Activated naive CD4-positive, alpha-beta T cell treated with Interleukin-2 at 50 U/mL for 16 hours (primary cell): ENCODE results near the gene CREM.

ENCODE experiments used
- DNase-seq: peaks from one replicate; pipeline ENCODE4 v3.0.0-alpha.2; 2020

The CREM gene

DNA sequence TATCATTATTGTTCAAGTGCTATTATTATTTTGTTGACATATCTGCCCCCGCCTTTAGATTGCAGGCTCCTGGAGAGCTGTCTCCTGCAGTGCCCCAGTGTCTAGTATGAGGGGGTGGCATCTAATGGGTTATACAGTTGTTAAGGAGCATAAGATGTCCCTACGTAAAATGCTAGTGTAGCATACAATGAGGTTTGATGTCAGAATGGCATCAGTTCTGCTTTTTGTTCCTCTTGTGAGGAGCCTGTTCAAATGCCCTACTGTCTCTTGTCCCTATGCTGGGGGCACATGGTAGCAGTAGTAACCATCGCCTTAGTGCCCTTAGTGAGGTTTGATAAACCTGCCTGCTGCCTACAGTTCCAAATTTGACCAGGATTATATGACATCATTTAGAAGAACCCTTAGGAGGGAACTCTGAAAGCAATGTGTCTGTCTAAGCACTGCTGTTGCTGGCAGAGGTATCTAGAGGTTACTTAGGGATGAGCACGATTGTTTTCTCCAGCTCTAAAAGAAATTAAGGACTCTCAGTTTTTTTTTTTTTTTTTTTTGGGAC, 9.7 kb downstream of the CREM start:
- DNase-seq = no peak

DNA sequence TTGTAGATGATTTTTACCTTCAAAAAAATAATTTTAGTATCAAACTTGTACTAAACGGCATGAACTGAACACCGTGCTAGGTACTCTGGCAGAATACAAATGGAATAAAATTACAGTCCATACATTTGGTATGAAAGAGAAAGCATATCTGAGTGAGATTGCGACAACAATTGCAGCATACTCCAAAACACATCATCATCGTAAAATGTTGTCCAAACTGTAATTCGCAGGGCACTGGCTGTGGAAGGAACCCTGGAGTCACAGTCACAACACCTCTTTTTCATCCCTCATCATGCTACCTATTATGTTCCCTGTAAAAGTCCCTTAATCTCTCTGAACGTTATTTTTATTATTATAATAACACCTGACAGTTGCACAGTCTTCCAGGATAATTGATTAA, 13.5 kb downstream of the CREM start:
- DNase-seq = no peak

DNA sequence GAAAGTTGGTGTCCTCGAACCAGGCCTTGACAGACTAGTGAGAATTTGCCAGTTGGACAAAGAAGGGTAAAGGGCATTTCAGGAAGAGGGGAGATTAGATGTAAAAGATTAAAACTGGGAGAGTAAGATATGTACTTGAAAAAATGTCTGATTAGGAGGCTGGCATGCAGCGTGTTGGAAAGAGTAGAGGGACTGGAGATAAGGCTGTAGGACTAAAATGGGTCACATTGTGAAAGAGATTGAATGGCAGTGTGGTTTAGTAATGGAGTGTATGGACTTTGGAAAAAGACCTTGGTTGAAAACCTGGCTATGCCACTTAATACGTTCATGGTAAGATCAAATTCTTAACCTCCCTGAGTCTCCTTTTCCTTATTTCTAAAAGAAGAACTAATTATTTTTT, 14.1 kb downstream of the CREM start:
- DNase-seq = no peak

DNA sequence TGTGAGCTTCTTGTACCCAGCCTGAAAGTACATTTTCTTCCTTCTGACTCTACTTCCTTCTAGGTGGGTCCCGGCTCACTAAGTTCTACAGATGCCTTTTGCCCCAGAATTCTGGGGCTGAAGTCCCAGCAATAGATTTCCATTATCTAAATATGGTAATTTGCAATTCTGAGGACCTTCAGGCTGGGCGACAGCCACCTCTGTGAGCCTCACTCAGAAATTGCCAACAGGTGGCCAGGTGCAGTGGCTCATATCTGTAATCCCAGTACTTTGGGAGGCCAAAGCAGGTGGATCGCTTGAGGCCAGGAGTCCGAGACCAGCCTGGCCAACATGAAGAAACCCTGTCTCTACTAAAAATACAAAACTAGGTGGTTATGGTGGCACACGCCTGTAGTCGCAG, 23.7 kb downstream of the CREM start:
- DNase-seq = no peak

DNA sequence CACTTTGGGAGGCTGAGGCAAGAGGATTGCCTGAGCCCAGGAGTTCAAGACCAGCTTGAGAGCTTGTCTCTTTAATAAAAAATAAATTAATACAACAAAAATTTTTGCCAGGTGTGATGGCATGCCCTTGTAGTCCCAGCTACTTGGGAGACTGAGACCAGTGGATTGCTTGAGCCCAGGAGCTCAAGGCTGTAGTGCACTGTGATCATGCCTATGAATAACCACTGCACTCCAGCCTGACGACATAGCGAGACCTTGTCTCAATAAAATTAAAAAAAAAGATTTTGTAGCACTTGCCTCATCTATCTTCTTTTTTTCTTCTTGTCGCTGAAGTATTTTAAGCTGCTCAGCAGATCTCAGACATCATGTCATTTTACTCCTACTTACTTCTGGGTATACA, 26.3 kb downstream of the CREM start:
- no peak for DNase-seq

DNA sequence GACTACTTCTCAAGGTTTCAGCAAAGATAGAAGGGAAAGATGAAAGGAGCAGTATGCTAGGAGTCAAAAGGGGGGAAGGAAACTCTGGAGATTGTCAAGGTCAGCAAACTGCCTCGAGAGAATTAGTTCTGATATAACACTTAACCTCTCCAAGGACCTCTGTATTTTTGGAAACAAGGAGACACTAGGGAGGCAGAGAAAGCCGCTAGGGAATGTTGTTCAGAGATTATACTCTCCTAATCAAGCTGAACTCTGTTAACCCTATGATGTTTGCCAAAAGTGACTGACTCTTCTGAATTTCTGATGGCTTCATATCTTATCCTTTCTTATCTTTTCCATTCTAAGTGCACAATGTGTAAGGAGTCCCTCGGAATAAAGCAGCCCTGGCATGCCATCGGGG, 27.1 kb downstream of the CREM start:
- no peak for DNase-seq

DNA sequence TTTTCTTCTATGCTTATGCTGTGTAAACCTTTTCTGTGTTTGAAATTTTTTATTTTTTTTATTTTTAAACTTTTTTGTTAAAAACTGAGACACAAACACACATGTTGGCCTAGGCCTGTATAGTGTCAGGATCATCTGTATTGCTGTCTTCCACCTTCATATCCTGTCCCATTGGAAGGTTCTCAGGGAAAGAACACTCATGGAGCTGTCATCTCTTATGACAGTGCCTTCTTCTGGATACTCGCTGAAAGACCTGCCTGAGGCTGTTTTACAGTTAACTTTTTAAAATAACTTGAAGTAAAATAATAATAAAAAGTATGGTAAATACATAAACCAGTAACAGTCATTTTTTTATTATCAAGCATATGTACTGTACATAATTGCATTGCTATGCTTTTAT, 34.1 kb downstream of the CREM start:
- DNase-seq = no peak

DNA sequence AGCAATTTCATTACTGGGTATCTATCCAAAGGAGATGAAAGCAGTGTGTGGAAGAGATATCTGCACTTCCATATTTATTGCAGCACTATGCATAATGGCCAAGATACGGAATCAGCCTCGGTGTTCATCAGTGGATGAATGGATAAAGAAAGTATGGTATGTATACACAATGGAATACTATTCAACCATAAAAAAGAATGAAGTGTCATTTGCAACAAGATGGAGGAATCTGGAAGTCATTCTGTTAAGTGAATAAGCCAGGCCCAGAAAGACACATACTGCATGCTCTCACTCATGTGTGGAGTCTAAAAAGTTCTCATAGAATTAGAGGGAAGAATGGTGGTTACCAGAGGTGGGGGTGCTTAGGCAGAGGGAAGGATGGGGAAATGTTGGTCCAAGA, 35.3 kb downstream of the CREM start:
- DNase-seq = no peak

DNA sequence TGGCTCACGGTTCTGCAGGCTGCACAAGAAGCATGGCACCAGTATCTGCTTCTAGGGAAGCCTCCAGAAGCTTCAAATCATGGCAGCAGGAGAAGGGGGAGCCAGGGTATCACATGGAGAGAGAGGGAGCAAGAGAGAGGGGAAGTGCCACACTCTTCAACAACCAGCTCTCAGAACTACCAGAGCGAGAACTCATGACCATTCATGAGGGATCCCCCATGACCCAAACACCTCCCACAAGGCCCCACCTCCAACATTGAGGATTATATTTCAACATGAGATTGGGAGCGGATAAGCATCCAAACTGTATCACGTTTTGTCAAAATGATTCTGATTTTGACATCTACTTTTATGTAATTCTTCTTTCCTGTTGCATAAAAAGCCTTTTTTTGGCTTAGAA, 38.5 kb downstream of the CREM start:
- no peak for DNase-seq

DNA sequence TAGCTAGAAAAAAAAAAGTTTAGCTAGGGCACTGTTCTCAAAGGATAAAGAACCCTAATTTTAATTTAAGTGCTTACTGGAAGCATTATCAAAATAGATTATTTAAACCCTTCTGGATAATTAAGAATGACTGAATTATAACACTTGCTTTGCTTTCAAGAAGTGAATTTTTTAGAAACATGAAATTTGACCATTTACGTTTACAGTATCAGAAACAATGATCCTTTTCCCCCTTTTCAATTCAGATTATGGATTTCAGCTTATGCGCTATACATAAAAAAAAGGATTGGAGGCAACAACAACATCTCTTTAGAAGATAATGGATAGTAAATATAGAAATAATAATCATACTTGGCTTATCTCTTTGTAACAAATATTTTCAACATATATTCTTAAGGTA, 39.2 kb downstream of the CREM start:
- DNase-seq = no peak

DNA sequence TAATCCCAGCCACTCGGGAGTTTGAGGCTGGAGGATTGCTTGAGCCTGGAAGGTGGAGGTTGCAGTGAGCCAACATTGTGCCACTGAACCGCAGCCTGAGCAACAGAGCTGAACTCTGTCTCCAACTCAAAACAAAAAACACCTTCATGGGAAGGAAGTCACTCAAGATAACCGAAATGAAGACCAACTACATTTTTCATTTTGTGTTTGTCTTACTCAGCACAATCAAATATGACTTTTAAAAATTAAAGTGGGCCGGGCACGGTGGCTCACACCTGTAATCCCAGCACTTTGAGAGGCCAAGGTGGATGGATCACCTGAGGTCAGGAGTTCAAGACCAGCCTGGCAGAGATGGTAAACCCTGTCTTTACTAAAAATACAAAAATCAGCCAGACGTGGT, 40.0 kb downstream of the CREM start:
- DNase-seq = no peak

DNA sequence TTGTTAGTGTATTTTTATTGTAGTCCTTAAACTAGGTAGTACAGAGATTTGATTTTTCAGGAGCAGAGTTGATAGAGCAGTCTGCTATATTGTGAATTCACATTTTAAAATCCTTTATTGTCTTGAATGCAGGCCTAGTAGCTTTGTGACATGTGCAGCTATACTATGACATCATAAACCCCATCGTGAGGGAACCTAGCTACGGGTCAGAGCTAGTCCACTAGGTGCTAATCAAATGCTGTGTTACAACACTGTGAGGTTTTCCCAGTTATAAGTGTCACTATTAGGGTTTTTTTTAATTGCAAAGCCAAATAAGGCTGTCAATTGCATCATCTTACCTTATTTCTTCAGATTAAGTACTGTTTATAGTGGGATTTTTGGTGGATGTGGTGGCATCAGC, 40.7 kb downstream of the CREM start:
- no peak for DNase-seq

DNA sequence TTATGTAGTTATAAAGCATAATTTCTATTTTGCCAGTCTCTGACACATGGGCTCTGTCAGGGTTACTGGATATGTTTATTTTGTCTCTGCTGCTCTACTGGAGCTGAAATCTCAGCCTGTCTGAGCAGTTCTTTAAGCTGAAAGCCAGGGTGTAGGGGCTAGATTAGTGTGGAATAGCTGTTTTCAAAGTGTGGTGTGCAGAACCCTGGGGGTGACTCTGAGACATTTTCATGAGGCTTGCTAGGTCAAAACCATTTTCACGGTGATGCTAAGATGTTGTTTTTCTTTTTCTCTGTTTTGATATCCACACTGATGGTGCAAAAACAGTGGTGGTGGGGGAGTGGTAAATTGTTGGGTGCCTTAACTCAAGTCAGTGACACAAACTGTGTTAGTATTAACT, 45.5 kb downstream of the CREM start:
- DNase-seq = no peak

DNA sequence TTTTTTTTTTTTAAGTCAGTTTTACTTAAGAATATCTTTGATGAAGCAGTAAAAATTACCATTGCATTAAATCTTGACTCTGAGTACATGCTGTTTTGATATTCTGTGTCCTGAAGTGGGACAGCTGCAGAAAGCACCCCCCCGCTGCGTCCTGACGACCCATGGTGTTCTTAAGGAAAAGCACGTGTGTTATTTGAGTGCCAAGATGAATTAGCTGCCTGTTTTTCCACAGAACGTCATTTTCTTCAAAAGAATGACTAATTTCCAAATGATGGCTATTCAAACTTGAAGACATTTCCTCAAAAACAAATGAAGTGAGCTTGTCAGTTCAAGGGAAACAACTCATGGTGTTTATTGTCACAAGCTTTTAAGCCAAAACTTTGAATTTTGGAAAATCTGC, 45.9 kb downstream of the CREM start:
- DNase-seq = no peak

DNA sequence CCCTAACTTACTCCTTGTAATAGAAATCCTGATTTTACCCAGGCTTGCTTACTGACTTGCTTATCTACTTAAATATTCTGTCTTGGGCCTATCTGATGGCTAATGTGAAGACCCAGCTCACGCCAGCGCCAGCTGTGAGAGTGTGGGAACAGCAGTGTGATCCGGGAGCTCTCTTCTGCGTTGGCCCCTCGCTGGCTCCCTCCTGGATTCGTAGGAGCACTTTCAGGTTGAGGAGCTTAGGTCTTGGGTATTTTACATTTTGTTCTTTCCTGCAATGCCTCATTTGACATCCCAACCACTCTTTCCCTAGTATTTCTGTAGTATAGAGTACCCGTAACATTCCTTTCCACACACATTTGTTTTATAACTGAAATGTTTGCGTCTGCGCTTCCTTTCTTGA, 51.7 kb downstream of the CREM start:
- no peak for DNase-seq

DNA sequence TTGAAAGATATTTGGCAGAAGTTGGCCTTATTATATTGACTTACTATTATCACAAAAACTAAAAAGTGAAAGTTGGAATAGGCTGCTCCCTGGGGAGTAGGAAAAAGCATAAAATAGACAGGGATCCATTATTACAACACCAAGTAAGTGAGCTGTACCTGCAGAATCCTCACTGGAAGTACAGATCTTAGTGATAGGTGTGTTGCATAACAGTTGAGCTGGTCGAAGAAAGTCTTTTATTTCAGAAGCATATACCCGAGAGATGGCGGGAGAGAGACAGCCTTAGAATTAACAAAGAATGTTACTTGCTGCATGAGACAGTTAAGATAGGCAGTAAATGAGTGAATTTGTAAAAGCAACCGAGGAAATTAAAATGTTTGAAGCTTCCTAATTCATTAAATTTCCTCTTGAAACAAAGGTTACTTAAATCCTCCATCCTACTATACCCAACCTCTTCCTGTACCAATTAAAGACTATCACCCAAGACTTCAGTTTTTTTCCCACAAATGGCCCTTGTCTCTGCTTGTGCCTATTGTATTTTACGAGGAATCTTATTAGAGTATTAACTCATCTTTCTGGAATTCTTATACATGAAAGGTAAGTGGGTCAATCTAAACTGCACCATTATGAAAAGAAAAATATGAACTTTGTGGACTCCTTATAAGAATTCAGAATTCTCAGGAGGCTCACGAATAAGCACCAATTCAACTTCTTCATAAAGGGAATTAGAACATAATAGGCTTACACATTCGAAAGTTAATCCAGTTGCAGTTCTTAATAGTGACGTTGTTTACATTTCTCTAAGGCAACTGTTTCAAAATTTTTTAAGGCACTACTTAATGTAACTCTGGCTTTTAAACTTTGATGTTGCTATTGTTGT, 56.2 kb downstream of the CREM start:
- DNase-seq = no peak

DNA sequence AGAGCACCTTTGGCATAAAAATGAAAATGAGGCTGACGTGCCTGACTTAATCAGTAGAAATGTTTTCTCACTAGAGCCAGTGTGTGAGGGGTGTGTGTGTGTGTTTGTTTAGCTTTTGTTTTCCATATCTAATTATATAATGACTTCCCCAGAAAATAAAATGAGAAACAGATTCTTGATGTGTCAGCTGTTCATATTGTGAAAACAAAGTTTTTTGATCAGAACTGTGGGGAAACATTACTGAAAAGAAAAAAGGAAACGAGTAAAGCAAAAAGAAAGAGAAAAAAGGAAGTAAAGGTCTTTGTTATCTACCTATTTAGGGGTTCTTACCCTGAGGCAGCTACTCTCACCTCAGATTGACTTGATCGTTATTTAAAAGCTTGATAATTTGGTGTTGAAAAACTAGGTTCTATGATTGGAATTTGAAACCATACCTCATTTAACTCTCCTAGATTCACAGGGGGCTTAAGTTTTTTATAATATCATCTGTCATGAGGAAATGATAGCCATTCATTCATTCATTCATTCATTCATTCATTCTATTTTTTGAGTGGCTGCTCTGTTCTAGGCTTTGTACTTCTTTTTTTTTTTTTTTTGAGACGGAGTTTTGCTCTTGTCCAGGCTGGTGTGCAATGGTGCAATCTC, 58.0 kb downstream of the CREM start:
- DNase-seq = no peak

DNA sequence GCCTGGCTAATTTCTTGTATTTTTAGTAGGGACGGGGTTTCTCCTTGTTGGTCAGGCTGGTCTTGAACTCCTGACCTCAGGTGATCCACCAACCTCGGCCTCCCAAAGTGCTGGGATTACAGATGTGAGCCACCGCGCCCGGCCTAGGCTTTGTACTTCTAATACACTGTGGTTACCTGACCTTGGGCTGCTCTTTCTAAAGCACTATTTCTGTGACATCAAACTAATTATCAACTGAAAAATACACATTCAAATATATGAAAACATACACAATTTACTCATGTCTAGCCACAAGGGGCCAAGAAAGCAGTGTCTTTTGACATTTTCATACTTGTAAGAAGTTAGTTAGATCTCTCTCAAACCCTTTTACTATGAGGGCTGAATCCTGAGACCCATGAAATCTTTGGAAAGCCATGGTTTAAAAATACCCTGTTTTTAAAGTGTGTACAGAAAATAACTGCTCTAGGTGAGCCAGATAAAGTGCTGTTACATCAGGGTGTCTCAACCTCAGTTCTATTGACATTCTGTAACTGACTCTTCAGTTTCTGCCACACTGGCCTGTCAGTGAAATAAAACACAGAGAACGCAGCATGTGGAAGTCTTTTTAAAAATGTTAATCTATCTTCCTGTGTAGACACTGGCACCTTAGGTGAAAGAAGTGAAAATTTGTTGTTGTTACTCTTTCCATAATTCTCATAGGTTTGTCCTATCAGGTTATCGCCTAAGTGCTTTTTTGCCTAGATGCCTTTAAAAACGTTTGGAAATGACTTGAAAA, 58.8 kb downstream of the CREM start:
- DNase-seq = no peak

DNA sequence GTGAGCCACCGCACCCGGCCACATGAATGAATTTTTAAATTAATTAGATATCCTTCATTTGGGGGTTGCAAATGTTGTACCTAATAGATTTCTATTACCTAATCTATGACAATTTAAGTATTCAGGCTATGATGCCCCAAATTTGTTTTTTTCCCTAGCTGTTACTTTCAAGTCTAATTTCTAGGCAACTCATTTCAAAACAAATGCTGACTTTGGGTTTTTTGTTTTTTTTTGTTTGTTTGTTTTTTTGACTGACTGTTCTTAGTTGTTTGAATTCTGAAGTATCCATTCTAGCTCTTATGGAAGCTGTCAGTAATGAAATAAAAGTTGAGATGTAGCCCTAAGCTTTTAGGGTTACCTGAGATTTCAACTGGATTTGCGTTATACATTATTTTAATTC, 62.3 kb downstream of the CREM start:
- DNase-seq = no peak

DNA sequence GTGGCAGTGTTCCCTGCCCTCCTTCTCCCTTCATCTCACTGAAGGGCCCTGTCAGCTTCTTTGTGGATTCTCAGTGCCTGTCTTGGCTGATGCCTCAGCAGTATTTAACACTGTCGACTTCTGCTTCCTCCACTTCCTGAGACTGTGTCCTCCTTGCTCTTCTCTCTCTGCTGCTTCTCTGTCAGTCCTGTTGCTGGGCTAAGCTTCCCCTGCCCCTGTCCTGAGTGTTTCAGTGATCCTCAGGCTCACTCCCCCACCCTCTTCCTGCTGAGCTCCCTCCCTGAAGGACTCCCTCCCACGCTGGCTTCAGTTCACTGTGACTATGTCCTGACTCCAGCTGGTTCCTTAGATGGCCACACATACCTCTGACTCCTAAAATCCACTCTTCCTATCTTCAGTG, 64.9 kb downstream of the CREM start:
- DNase-seq = no peak

DNA sequence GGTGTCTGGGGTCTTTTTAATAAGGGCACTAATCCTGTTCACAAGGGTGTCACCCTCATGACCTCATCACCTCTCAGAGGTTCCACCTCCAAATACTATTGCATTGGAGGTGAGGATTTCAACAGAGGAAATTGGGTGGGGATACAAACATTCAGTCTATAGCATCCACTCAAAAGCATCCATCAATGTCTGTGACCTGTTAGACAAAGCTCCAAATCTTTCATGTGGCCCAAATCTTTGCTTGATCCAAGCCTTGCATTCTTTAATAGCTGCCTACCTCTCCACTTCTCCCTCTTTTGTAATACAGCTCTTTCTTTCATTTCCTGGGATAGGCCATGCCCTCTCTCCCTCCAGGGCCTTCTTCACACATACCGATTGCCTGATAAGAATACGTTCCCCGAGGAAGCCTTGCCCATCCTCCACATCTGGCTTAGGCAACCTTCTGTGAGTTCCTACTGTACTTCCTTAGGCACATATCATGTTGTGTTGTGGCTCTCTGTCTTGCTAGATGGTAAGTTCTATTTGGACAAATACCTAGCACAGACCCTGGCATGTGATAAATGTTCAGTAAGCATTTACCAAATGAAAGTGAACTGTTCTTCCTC, 66.1 kb downstream of the CREM start:
- no peak for DNase-seq

DNA sequence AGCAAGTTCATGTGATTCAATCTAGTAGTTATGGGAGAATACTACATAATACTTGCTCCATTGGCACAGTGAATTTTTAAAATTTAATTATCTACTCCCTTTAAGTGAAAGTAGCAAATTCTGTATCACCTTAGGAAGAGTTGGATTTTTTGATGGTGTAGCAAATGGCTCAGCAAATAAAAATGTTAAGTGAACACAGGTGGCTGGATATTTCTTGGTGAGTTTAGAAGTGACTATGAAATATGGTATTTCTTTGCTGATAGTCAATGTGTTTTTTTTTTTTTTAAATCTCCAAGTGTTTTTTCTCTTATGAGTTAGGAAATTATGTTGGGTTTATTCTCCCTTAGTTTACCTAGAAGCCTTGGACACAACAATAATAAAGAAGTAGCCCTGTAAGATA, 67.8 kb downstream of the CREM start:
- no peak for DNase-seq

DNA sequence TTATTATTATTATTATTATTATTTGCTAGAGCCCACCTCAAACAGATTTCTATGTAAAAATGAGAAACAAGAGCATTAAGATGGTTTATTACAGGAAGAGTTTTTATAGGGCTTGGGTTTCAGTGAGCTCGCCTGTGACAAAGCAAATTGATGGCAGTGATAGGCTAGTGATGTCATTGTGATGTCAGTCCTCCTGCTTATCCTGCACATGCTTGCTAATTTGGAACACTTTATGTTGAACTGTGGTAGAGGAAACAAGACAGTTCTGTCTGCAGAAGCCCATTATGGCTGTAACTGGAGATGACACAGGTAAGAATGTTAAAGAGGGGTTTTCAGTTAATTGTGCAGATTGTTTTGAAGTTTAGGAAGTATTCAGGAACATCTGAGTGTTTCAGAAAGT, 68.3 kb downstream of the CREM start:
- no peak for DNase-seq
